ENCODE measurements around the gene SCYGR2. TPM values are rescaled to one million over a fixed set of nuclear protein-coding genes. Genes with fewer than 3 reads are reported as not detected.

SCYGR2 gene
- total and polyA plus RNA-seq, 10 donors: not detected

GRCh38 chr2:227642656-227643055, 44.0 kb downstream of the SCYGR2 start:
- DNase-seq: no peak
- H3K4me3 ChIP-seq: no peak overlapping the region

GRCh38 chr2:227643990-227644551, 45.4 kb downstream of the SCYGR2 start:
- intact Hi-C loops (cut with DNase I; ENCODE audit: low total_unique reads): no loop called here
- WGBS, 5 donors: 80 to 91% (median 87%) methylated on average over 5 of the region's 5 CpGs

More at GRCh38 chr2:227642656-227643055, 44.0 kb downstream of the SCYGR2 start:
- H3K27me3 ChIP-seq (replicated peaks in 1 of 7): peaks cover 0 to 4% (median 0%) of the 10 kb centered on the region in 7 donors
- TF ChIP-seq CTCF (IDR thresholded peaks at IDR 0.05 in 8 of 11, conservative IDR thresholded peaks at IDR 0.05 in 3 of 11) (no peak), POLR2A (IDR thresholded peaks at IDR 0.05) (no peak), POLR2AphosphoS5 (IDR thresholded peaks at IDR 0.05) (no peak)
- H3K4me1 ChIP-seq: no peaks in the 10 kb centered on the region
- no peaks in the 10 kb centered on the region for H3K36me3 ChIP-seq
- intact Hi-C loops (cut with DNase I; ENCODE audit: low total_unique reads): no loop called here
- H3K27ac ChIP-seq: no peak overlapping the region
- H3K9me3 ChIP-seq: no peaks in the 10 kb centered on the region
- WGBS, 5 donors: 23 to 56% (median 32%) methylated on average over 2 of the region's 2 CpGs

More at GRCh38 chr2:227643990-227644551, 45.4 kb downstream of the SCYGR2 start:
- Histone ChIP-seq H3K4me1 (no peaks in the 10 kb centered on the region), H3K36me3 (no peaks in the 10 kb centered on the region), H3K27ac (no peak overlapping the region), H3K27me3 (replicated peaks in 1 of 7) (peaks cover 0 to 4% (median 0%) of the 10 kb centered on the region in 7 donors), H3K4me3 (no peak overlapping the region), H3K9me3 (no peaks in the 10 kb centered on the region)
- no peak for TF ChIP-seq CTCF (IDR thresholded peaks at IDR 0.05 in 8 of 11, conservative IDR thresholded peaks at IDR 0.05 in 3 of 11)
- no peak for TF ChIP-seq POLR2A (IDR thresholded peaks at IDR 0.05)
- TF ChIP-seq POLR2AphosphoS5 (IDR thresholded peaks at IDR 0.05): no peak
- DNase-seq: no peak

Other genes with a start within 250 kb of the SCYGR2 start
- not detected for gene TM4SF20, start 219.6 kb upstream of the SCYGR2 start, total RNA-seq
- gene TM4SF20, start 219.6 kb upstream of the SCYGR2 start, polyA plus RNA-seq: not detected
- not detected for gene SCYGR1, start 210.9 kb upstream of the SCYGR2 start, total RNA-seq
- not detected for gene SCYGR1, start 210.9 kb upstream of the SCYGR2 start, polyA plus RNA-seq
- gene AGFG1, start 126.7 kb upstream of the SCYGR2 start, total RNA-seq: 100 to 1,000 TPM in 2 of 7 donors, 10 to 100 TPM in 5; 52.5 to 111 (median 87.9) TPM
- 10 to 100 TPM; 23.6 to 35.4 (median 26.5) TPM for gene AGFG1, start 126.7 kb upstream of the SCYGR2 start, polyA plus RNA-seq
- gene SCYGR3, start 15.9 kb downstream of the SCYGR2 start, total RNA-seq: not detected
- gene SCYGR3, start 15.9 kb downstream of the SCYGR2 start, polyA plus RNA-seq: not detected
- gene SCYGR4, start 18.6 kb downstream of the SCYGR2 start, total RNA-seq: not detected
- under 1 TPM in 1 of 3 donors, not detected in 2; 0.04 TPM for gene SCYGR4, start 18.6 kb downstream of the SCYGR2 start, polyA plus RNA-seq
- gene SCYGR5, start 67.9 kb downstream of the SCYGR2 start, total RNA-seq: not detected
- gene SCYGR5, start 67.9 kb downstream of the SCYGR2 start, polyA plus RNA-seq: not detected
- under 1 TPM in 2 of 7 donors, not detected in 5; 0.19 to 0.23 TPM for gene SLC19A3, start 119.1 kb downstream of the SCYGR2 start, total RNA-seq
- gene SLC19A3, start 119.1 kb downstream of the SCYGR2 start, polyA plus RNA-seq: under 1 TPM; 0.06 to 0.15 (median 0.11) TPM
- not detected for gene SCYGR6, start 125.9 kb downstream of the SCYGR2 start, total RNA-seq
- gene SCYGR6, start 125.9 kb downstream of the SCYGR2 start, polyA plus RNA-seq: not detected
- gene SCYGR7, start 129.4 kb downstream of the SCYGR2 start, total RNA-seq: not detected
- gene SCYGR7, start 129.4 kb downstream of the SCYGR2 start, polyA plus RNA-seq: not detected
- gene SCYGR8, start 147.0 kb downstream of the SCYGR2 start, total RNA-seq: not detected
- gene SCYGR8, start 147.0 kb downstream of the SCYGR2 start, polyA plus RNA-seq: not detected
- not detected for gene CCL20, start 214.9 kb downstream of the SCYGR2 start, total RNA-seq
- gene CCL20, start 214.9 kb downstream of the SCYGR2 start, polyA plus RNA-seq: under 1 TPM; 0.28 to 0.74 (median 0.46) TPM

Measured in spleen (tissue), 11 donors.